ENCODE measurements around the gene RNF215.
A peak's percentile ranks its signal among the peaks of the same experiment; 100 is the strongest.

RNF215 gene

DNA sequence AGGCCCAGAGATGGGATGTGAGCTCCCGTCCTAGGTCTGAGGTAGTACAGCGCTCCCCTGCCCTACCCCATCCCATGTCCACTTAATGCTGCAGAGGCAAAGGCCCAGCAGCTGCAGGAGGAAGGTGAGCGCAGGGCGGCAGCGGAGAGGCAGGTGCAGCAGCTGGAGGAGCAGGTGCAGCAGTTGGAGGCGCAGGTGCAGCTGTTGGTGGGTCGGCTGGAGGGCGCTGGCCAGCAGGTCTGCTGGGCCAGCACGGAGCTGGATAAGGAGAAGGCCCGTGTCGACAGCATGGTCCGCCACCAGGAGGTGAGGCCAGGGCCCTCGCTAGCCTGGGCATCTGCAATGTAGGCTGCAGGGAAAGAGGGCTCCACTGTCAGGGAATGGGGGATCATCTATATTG is 15.2 kb downstream of the RNF215 start:
- no peak for DNase-seq
- in situ Hi-C loops (cut with MboI; ENCODE audit: low pct_unique_long_range_greater_than_20kb, low sequenced_read_pairs) = no loop called here

- in situ Hi-C loops (cut with MboI; ENCODE audit: low pct_unique_long_range_greater_than_20kb, low sequenced_read_pairs) = no loop called here
- no peak for DNase-seq
Measured at GRCh38 chr22:30371321-30371720, 15.9 kb downstream of the RNF215 start.

DNA sequence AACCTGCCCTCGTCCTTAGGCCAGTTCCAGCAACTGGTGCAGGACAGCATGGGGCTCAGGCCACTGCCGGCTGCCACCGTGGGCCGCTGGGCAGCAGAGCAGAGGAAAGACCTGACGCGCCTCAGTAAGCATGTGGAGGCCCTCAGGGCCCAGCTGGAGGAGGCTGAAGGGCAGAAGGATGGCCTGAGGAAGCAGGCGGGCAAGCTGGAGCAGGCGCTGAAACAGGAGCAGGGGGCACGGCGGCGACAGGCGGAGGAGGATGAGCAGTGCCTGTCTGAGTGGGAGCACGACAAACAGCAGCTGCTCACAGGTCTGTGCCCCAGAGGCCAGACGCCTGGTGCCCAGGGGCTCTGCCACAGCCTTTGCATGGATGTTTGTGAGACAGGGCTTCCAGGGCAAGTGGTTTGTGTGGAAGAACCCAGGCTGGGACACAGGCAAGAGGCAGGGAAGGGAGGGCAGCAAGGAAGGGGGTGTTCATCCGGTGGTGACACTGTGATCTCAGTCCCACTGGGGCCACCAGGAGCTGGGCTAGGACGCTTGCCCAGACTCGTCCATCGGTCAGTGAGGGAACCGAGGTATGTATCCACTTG is 16.5 kb downstream of the RNF215 start:
- in situ Hi-C loops (cut with MboI; ENCODE audit: low pct_unique_long_range_greater_than_20kb, low sequenced_read_pairs) = no loop called here
- DNase-seq = no peak

GRCh38 chr22:30368420-30368819 is 18.8 kb downstream of the RNF215 start:
- in situ Hi-C loops (cut with MboI; ENCODE audit: low pct_unique_long_range_greater_than_20kb, low sequenced_read_pairs) = no loop called here
- DNase-seq = no peak

DNA sequence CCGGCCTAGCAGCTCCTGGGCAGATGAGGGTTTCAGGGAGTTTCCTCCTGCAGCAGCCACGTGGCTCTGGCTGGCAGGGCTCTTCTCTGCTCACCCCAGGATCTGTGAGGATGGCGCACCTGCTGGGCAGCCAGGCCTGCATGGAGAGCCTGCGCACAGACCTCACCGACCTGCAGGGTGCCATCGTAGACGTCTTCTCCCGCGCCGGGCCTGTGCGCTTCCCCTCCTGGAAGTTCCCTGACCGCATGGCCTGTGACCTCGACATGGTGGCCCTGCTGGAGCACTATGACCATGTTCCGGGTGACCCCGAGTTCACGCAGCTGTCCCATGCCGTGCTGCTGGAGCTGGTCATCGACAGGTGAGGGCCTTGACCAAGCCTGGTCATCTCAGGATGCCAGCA is 21.3 kb downstream of the RNF215 start:
- in situ Hi-C loops (cut with MboI; ENCODE audit: low pct_unique_long_range_greater_than_20kb, low sequenced_read_pairs) = no loop called here
- no peak for DNase-seq

GRCh38 chr22:30362651-30363281 is 24.4 kb downstream of the RNF215 start:
- no peak for DNase-seq
- in situ Hi-C loops (cut with MboI; ENCODE audit: low pct_unique_long_range_greater_than_20kb, low sequenced_read_pairs) = no loop called here

DNA sequence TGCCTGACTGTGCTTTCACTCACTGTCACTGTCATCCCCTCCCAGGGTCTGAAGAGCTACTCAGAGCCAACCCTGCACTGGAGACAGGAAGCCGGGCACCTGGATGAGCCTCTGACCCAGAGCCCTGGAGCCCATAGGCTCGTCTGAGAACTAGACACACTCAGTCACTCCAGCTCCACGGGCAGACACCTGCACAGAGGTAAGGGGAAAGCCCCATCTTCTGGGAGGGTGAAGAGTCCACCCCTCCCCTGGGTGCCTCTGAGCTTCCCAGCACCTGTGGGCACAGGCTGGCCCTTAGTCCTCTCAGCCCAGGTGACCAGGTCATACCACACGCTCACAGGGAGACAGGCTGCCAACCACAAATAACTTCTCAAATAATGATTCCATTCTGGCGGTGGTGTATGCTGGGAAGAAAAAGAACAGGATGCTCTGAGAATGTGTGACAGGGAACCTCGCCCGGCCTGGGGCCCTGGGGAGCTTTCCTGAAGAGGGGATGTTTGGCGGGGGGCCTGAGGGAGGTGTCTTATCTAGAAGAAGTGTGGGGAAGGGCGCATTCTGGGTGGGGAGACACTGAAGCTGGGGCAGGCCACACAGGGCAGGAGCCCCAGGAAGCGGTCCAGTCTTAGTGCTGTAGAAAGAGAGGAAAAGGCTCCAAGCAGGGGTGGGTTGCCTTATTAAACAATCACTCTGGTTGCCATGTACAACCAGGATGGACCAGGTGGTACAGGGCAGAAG is 25.1 kb downstream of the RNF215 start:
- in situ Hi-C loops (cut with MboI; ENCODE audit: low pct_unique_long_range_greater_than_20kb, low sequenced_read_pairs) = no loop called here
- DNase-seq = no peak

DNA sequence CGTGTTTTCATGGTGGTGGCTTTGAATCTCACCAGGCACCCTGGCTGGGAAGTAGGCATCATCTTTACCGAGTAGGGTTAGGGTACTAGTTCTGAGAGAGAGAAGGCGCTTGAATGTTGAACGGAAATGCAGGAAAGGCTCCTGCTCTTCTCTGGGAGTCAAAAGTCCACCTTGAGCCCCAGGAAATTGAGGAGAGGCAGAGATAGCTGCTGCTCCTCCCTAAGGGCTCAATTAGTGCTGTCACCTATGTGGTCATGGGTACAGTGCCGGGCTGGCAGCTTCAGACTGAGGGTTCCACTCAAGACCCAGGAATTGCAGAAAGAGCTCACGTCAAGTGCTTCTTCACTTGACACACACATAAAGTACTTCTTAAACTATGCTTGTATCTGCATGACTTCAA is 28.7 kb downstream of the RNF215 start:
- no peak for DNase-seq
- in situ Hi-C loops (cut with MboI; ENCODE audit: low pct_unique_long_range_greater_than_20kb, low sequenced_read_pairs) = no loop called here

GRCh38 chr22:30357650-30358215 is 29.5 kb downstream of the RNF215 start:
- in situ Hi-C loops (cut with MboI; ENCODE audit: low pct_unique_long_range_greater_than_20kb, low sequenced_read_pairs) = no loop called here

GRCh38 chr22:30357236-30357570 is 30.0 kb downstream of the RNF215 start:
- in situ Hi-C loops (cut with MboI; ENCODE audit: low pct_unique_long_range_greater_than_20kb, low sequenced_read_pairs) = no loop called here
- DNase-seq = no peak

More at GRCh38 chr22:30357650-30358215, 29.5 kb downstream of the RNF215 start:
- no peak for DNase-seq

DNA sequence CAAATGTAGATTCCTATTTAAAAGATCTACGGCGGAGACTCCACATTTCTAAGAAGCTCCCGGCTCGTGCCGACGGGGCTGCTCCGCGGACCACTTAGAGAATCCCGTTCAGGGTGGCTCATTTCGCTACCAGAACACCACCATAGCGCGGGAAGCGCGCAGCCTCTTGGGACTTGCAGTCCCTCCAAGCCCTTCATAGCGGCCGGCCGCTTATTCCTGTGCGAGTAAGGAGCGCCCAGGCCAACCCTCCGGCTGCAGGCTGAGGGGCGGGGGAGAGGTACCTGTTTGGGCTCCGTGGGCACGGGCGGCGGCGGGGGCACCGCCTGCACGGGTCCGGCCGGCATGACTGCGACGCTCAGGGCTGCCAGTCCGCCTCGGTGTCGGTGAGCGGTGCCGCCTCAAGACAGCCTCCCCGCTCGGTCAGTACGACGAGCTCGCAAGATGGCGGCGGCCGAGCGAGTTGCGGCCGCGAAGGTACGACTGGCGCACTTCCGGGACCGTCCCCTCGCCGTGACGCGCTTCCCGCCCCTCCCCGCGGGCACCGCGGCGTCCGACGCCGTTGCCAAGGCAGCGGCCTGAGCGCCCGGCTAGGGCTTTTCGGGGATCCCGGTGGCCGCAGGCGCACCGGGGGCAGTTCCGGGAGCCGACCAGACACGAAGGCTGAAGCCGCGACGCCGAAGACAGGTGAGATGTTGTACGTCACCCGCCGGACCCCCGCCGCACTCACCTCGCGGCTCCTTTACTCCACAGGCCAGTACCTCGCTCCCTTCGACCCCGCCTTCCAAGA is 30.6 kb downstream of the RNF215 start, which contains the start of the genes CCDC157 and SF3A1:
CCDC157 (plus strand) TSS at position 559 of the 787 bp plus-strand sequence. CDS start 8,994 bp downstream, outside the sequence.
SF3A1 (minus strand) TSS at position 446 of the 787 bp plus-strand sequence; CDS start at position 344, 102 bp downstream.
- in situ Hi-C loops (cut with MboI; ENCODE audit: low pct_unique_long_range_greater_than_20kb, low sequenced_read_pairs) = no loop called here
- DNase-seq = peak; percentile 92

DNA sequence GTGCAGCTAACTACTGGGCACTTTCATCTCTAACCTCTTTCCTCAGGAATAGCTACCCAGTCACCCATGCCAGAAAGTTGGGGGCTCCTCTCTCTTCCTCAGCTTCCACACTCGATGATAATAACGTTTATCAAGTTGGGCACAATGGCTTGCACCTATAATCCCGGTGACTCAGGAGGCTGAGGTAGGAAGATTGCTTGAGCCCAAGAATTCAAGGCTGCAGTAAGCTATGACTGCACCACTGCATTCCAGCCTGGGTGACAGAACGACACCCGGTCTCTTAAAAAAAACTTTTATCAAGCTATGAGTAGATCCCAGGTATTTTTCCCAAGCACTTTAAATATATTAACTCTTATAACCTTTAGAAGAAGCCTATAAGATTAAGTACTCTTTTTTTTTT is 32.6 kb downstream of the RNF215 start:
- no peak for DNase-seq
- in situ Hi-C loops (cut with MboI; ENCODE audit: low pct_unique_long_range_greater_than_20kb, low sequenced_read_pairs) = no loop called here

- in situ Hi-C loops (cut with MboI; ENCODE audit: low pct_unique_long_range_greater_than_20kb, low sequenced_read_pairs) = no loop called here
- no peak for DNase-seq
Measured at GRCh38 chr22:30351226-30351625, 36.0 kb downstream of the RNF215 start.

GRCh38 chr22:30348809-30349208 is 38.4 kb downstream of the RNF215 start:
- in situ Hi-C loops (cut with MboI; ENCODE audit: low pct_unique_long_range_greater_than_20kb, low sequenced_read_pairs) = no loop called here
- no peak for DNase-seq

- DNase-seq = no peak
- in situ Hi-C loops (cut with MboI; ENCODE audit: low pct_unique_long_range_greater_than_20kb, low sequenced_read_pairs) = no loop called here
Measured at GRCh38 chr22:30348404-30348803, 38.8 kb downstream of the RNF215 start.

- no peak for DNase-seq
- in situ Hi-C loops (cut with MboI; ENCODE audit: low pct_unique_long_range_greater_than_20kb, low sequenced_read_pairs) = no loop called here
Measured at GRCh38 chr22:30347255-30347892, 39.8 kb downstream of the RNF215 start.

DNA sequence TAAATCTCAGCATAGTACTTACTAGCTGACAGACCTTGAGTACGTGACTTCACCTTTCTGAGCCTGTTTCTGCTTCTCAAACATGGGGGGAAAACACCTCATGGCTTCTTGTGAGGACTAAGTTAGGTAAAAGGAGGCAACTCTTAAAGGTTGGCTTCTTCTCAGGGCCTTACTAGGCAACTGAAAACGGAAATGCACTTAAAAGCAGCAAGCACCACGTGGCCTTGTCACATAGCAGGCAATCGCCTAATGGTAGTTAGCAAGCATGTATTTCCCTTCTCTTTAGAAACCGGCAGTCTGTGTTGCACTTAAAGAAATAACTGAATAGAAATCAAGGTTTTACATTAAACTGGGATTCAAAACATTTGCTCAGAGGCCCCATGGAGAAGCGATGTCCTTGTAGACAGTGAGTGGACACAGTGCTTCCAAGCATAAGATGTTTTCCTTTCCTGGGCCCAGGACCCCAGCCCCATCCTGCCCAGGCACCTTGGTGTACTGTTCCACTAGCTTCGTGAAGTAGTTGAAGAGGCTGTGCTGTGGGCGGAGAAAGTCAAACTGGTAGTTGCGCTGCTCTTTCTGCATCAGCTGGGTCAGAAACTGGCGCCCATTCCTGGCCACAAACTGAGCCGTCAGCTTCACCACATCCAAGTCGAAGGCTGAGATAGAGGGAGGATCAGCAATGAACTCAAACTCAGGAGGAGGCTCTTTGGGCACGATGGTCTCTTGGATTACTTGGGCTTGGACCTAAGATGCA is 42.6 kb downstream of the RNF215 start:
- in situ Hi-C loops (cut with MboI; ENCODE audit: low pct_unique_long_range_greater_than_20kb, low sequenced_read_pairs) = no loop called here
- no peak for DNase-seq
